ENCODE results near the gene GABRB2.

GABRB2 gene

GRCh38 chr5:161467703-161468102 lies 78.8 kb downstream of the GABRB2 start:
- no peak for DNase-seq

- DNase-seq, result no peak
These were observed 85.8 kb downstream of the GABRB2 start for GRCh38 chr5:161460741-161461140.

GRCh38 chr5:161446655-161447054 lies 99.9 kb downstream of the GABRB2 start:
- DNase-seq, result no peak

- no peak for DNase-seq
These were observed 104.1 kb downstream of the GABRB2 start for GRCh38 chr5:161442471-161442870.

GRCh38 chr5:161432798-161433197 lies 113.7 kb downstream of the GABRB2 start:
- no peak for DNase-seq

GRCh38 chr5:161431963-161432362 lies 114.6 kb downstream of the GABRB2 start:
- no peak for DNase-seq

- no peak for DNase-seq
These were observed 125.5 kb downstream of the GABRB2 start for GRCh38 chr5:161421067-161421466.

GRCh38 chr5:161420521-161420920 lies 126.0 kb downstream of the GABRB2 start:
- DNase-seq, result no peak

- DNase-seq, result no peak
These were observed 131.6 kb downstream of the GABRB2 start for GRCh38 chr5:161414896-161415295.

GRCh38 chr5:161414037-161414436 lies 132.5 kb downstream of the GABRB2 start:
- DNase-seq, result no peak

- no peak for DNase-seq
These were observed 133.7 kb downstream of the GABRB2 start for GRCh38 chr5:161412792-161413191.

GRCh38 chr5:161411156-161411555 lies 135.4 kb downstream of the GABRB2 start:
- no peak for DNase-seq

GRCh38 chr5:161410640-161411039 lies 135.9 kb downstream of the GABRB2 start:
- DNase-seq, result no peak

- no peak for DNase-seq
These were observed 137.1 kb downstream of the GABRB2 start for GRCh38 chr5:161409471-161409870.

- DNase-seq, result no peak
These were observed 139.6 kb downstream of the GABRB2 start for GRCh38 chr5:161406880-161407279.

- DNase-seq, result no peak
These were observed 142.5 kb downstream of the GABRB2 start for GRCh38 chr5:161403996-161404395.

- no peak for DNase-seq
These were observed 143.4 kb downstream of the GABRB2 start for GRCh38 chr5:161403121-161403520.

GRCh38 chr5:161400583-161400982 lies 145.9 kb downstream of the GABRB2 start:
- no peak for DNase-seq

- no peak for DNase-seq
These were observed 146.4 kb downstream of the GABRB2 start for GRCh38 chr5:161399996-161400562.

GRCh38 chr5:161397448-161397847 lies 149.1 kb downstream of the GABRB2 start:
- DNase-seq, result no peak

- DNase-seq, result no peak
These were observed 150.4 kb downstream of the GABRB2 start for GRCh38 chr5:161396171-161396570.

- no peak for DNase-seq
These were observed 154.8 kb downstream of the GABRB2 start for GRCh38 chr5:161391724-161392123.

GRCh38 chr5:161391016-161391415 lies 155.5 kb downstream of the GABRB2 start:
- no peak for DNase-seq

- DNase-seq, result no peak
These were observed 159.4 kb downstream of the GABRB2 start for GRCh38 chr5:161387121-161387520.

GRCh38 chr5:161385027-161385426 lies 161.5 kb downstream of the GABRB2 start:
- no peak for DNase-seq

- no peak for DNase-seq
These were observed 163.8 kb downstream of the GABRB2 start for GRCh38 chr5:161382685-161383084.

All from CD4-positive, alpha-beta T cell treated with Interleukin-1 beta for 1 hour (primary cell).